CD4-positive, alpha-beta T cell treated with Interleukin-4 for 4 hours (primary cell): ENCODE measurements around the gene EXOC6B.

Source experiments
- DNase-seq: peaks from one replicate; pipeline ENCODE4 v3.0.0-alpha.2; 2020

Gene EXOC6B

GRCh38 chr2:72139874-72140620 lies 685.8 kb downstream of the EXOC6B start:
- DNase-seq = no peak

- DNase-seq = no peak
These were observed 686.4 kb downstream of the EXOC6B start for GRCh38 chr2:72139471-72139873.

- DNase-seq = no peak
These were observed 686.9 kb downstream of the EXOC6B start for GRCh38 chr2:72138921-72139381.

- no peak for DNase-seq
These were observed 687.6 kb downstream of the EXOC6B start for GRCh38 chr2:72138011-72138881.

GRCh38 chr2:72137498-72138010 lies 688.3 kb downstream of the EXOC6B start:
- peak; percentile 41 for DNase-seq

GRCh38 chr2:72136933-72137497 lies 688.8 kb downstream of the EXOC6B start:
- DNase-seq = no peak

- no peak for DNase-seq
These were observed 689.5 kb downstream of the EXOC6B start for GRCh38 chr2:72136331-72136730.

GRCh38 chr2:72135921-72136320 lies 689.9 kb downstream of the EXOC6B start:
- DNase-seq = no peak

- no peak for DNase-seq
These were observed 690.6 kb downstream of the EXOC6B start for GRCh38 chr2:72134997-72135800.

GRCh38 chr2:72134408-72134996 lies 691.3 kb downstream of the EXOC6B start:
- DNase-seq = no peak

- no peak for DNase-seq
These were observed 692.0 kb downstream of the EXOC6B start for GRCh38 chr2:72133721-72134407.

- no peak for DNase-seq
These were observed 692.7 kb downstream of the EXOC6B start for GRCh38 chr2:72132981-72133720.

GRCh38 chr2:72131916-72132841 lies 693.7 kb downstream of the EXOC6B start:
- DNase-seq = no peak

- no peak for DNase-seq
These were observed 694.4 kb downstream of the EXOC6B start for GRCh38 chr2:72131371-72131891.

GRCh38 chr2:72130659-72131360 lies 695.0 kb downstream of the EXOC6B start:
- no peak for DNase-seq

- no peak for DNase-seq
These were observed 696.0 kb downstream of the EXOC6B start for GRCh38 chr2:72129681-72130340.

GRCh38 chr2:72128843-72129227 lies 697.0 kb downstream of the EXOC6B start:
- DNase-seq = no peak
